Activated CD8-positive, alpha-beta T cell treated with anti-CD3 and anti-CD28 coated beads for 36 hours (primary cell): Measurements from ENCODE around the gene PPFIBP1. TPM values are rescaled to one million over a fixed set of nuclear protein-coding genes. Genes with fewer than 3 reads are reported as not detected.
A peak's percentile ranks its signal among the peaks of the same experiment; 100 is the strongest.

Experiments used
- ATAC-seq: fragments of 200-7000 bp; cut with Tn5 transposase; one replicate; pipeline ENCODE4 v1.10.0; 2021; ENCODE audit warnings: mild to moderate bottlenecking, moderate library complexity
- CTCF ChIA-PET: fragments of 350-600 bp; sonication (Branson Sonifier 250); formaldehyde crosslinking; loops from one replicate; lab custom pipeline; 2021; ENCODE audit warnings: antibody characterized with exemption; lab: Charles Lee
- POLR2A ChIA-PET: fragments of 350-600 bp; sonication (Branson Sonifier 250); formaldehyde crosslinking; loops from one replicate; lab custom pipeline; 2021; ENCODE audit warnings: antibody characterized with exemption; lab: Charles Lee
- DNase-seq: peaks from one replicate; pipeline ENCODE4 v3.0.0-alpha.2; 2020
- H3K27ac Mint-ChIP-seq: one replicate; pipeline ENCODE4 v1.8.0; 2021; ENCODE audit warnings: mild to moderate bottlenecking, mixed read lengths
- H3K27me3 Mint-ChIP-seq: one replicate; pipeline ENCODE4 v1.8.0; 2021; ENCODE audit warnings: mixed read lengths
- H3K36me3 Mint-ChIP-seq: one replicate; pipeline ENCODE4 v1.8.0; 2021; ENCODE audit warnings: low read depth, mixed read lengths
- H3K4me1 Mint-ChIP-seq: one replicate; pipeline ENCODE4 v1.8.0; 2021; ENCODE audit warnings: low read depth, mixed read lengths
- H3K4me3 Mint-ChIP-seq: one replicate; pipeline ENCODE4 v1.8.0; 2021; ENCODE audit warnings: mild to moderate bottlenecking, moderate library complexity, mixed read lengths
- H3K9me3 Mint-ChIP-seq: one replicate; pipeline ENCODE4 v1.8.0; 2021; ENCODE audit warnings: mixed read lengths
- CTCF ChIP-seq: fragments of 200-600 bp; IDR thresholded peaks from one replicate; pipeline ENCODE4 v1.8.0; 2022; ENCODE audit warnings: antibody characterized with exemption, mild to moderate bottlenecking
- intact Hi-C: fragments of 100-400 bp; cut with micrococcal nuclease; formaldehyde crosslinking; loops from one replicate; pipeline ENCODE4 v1.10.0; 2022
- total RNA-seq, 2 experiments: library from RNA; stranded (reverse); gene quantifications; one replicate each; pipeline ENCODE4 v1.2.3, GENCODE V29; 2021

The PPFIBP1 gene
- total RNA-seq, 2 experiments from 2014 or later, result 6.6 to 8.8 TPM

DNA sequence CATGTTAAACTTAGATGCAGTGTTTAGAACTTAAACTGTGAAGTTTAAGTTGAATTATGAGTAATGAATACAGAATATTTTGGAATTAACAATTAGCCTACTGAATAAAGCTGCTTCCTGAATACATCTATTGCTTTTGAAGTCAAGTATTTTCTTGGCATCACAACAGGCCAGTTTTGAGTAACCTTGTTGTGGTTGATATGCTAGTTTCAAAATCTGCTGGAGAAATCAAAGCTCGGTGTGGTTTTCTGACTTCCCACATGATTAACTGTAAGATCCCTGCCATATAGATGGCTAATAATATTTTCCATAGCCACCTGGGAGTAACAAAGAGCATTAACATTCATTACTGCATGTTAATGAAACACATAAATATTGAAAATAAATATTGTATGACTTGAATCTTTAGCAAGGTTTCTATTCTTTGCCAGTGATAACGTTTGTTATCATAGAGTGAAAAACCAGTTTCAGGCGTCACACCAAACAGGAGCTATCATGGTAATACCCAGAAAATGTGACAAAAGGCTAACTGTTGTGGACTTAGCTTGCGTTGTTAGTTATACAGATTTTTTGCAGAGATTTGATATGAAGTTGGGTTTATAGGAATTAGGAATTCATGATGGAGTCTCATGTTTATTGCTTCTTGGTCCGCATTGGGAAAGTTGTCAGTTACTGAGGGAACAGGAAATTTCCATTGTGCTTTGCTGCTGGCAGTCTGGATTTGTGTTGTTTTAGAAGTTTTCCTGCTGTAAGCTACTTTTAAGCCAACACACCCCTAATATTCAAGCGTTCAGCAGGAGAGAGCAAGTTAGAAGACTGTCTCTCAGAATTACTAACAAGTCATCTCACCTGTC is 32.1 kb downstream of the PPFIBP1 start:
- CTCF ChIA-PET, result interaction anchor here (0.6 to 2.3 kb wide), 7 partner anchors 18 to 171 kb away, joined by 3 to 7 read pairs (median 3); partner anchors contain the start of gene PPFIBP1
- POLR2A ChIA-PET, result interaction anchor here (0.7 to 1.3 kb wide), 2 partner anchors 32 to 129 kb away, joined by 3 to 4 read pairs; partner anchors contain the start of gene PPFIBP1
- DNase-seq (peak; percentile 10), ATAC-seq (no peak)
- no peak for TF ChIP-seq CTCF
- H3K4me1 Mint-ChIP-seq, result peaks cover 4% of the 10 kb centered on the region
- H3K27ac Mint-ChIP-seq, result no peak overlapping the region
- H3K36me3 Mint-ChIP-seq, result no peaks in the 10 kb centered on the region
- intact Hi-C loops, result no loop called here
- peaks cover 4% of the 10 kb centered on the region for H3K27me3 Mint-ChIP-seq
- H3K9me3 Mint-ChIP-seq, result no peaks in the 10 kb centered on the region
- H3K4me3 Mint-ChIP-seq, result no peak overlapping the region

DNA sequence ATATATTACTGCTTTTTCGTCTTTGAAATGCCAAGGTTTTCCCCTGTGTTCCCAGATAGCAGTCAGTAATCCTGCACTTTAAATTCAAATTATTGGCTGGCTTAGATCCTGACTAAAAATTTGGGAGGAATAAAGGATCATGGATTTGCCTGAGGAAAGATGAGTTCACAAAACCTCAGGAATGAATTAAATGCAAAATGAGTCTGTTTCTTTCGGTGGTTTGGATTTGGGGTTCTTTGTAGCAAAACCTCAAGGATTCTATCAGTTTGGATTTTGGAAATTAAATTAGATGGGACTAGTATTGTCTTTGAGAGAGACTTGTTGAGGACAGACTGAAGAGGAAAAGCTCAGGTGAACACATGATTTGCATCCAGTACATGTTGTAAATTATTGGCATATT is 36.1 kb downstream of the PPFIBP1 start:
- ATAC-seq (no peak), DNase-seq (no peak)
- CTCF ChIA-PET, result interaction anchor here (1.8 kb wide), 1 partner anchor 22 kb away, joined by 4 read pairs; no protein-coding TSS in a partner anchor
- TF ChIP-seq CTCF, result no peak
- intact Hi-C loops, result no loop called here
- no peak overlapping the region for H3K4me3 Mint-ChIP-seq
- H3K9me3 Mint-ChIP-seq, result no peaks in the 10 kb centered on the region
- no peak overlapping the region for H3K27ac Mint-ChIP-seq
- POLR2A ChIA-PET, result no interaction called here
- no peaks in the 10 kb centered on the region for H3K27me3 Mint-ChIP-seq
- H3K4me1 Mint-ChIP-seq, result peaks cover 4% of the 10 kb centered on the region
- no peaks in the 10 kb centered on the region for H3K36me3 Mint-ChIP-seq

GRCh38 chr12:27561535-27562350 is 37.7 kb downstream of the PPFIBP1 start:
- Mint-ChIP-seq H3K27ac (no peak overlapping the region), H3K36me3 (no peaks in the 10 kb centered on the region), H3K4me3 (no peak overlapping the region), H3K9me3 (no peaks in the 10 kb centered on the region), H3K27me3 (no peaks in the 10 kb centered on the region), H3K4me1 (no peaks in the 10 kb centered on the region)
- intact Hi-C loops, result no loop called here
- no peak for ATAC-seq
- no peak for DNase-seq
- ChIA-PET POLR2A (no interaction called here), CTCF (interaction anchor here (0.8 to 1.8 kb wide), 4 partner anchors 21 to 172 kb away, joined by 3 to 5 read pairs (median 4); no protein-coding TSS in a partner anchor)
- no peak for TF ChIP-seq CTCF

GRCh38 chr12:27564612-27565213 is 40.7 kb downstream of the PPFIBP1 start:
- no peak overlapping the region for H3K4me3 Mint-ChIP-seq
- H3K9me3 Mint-ChIP-seq, result no peaks in the 10 kb centered on the region
- no peaks in the 10 kb centered on the region for H3K27me3 Mint-ChIP-seq
- H3K4me1 Mint-ChIP-seq, result no peaks in the 10 kb centered on the region
- ATAC-seq (no peak), DNase-seq (no peak)
- intact Hi-C loops, result no loop called here
- H3K27ac Mint-ChIP-seq, result no peak overlapping the region
- POLR2A ChIA-PET, result interaction anchor here (0.8 kb wide), 1 partner anchor 34 kb away, joined by 3 read pairs; no protein-coding TSS in a partner anchor
- CTCF ChIA-PET, result interaction anchor here (1.7 kb wide), 1 partner anchor 15 kb away, joined by 4 read pairs; no protein-coding TSS in a partner anchor
- no peak for TF ChIP-seq CTCF
- no peaks in the 10 kb centered on the region for H3K36me3 Mint-ChIP-seq
